ENCODE data around the gene GDAP2. TPM values are rescaled to one million over a fixed set of nuclear protein-coding genes. Genes with fewer than 3 reads are reported as not detected.

Gene GDAP2
- total RNA-seq, 1 donor from 2014 or later: 20.8 TPM

GRCh38 chr1:117860896-117861610 is 68.4 kb downstream of the GDAP2 start:
- FAIRE-seq (no peak), DNase-seq (ENCODE audit: low read depth) (no peak)
- Histone ChIP-seq H3K4me3 (ENCODE audit: low read depth, low read length) (no peak overlapping the region), H3K36me3 (ENCODE audit: control insufficient read depth, insufficient read depth, low read length) (peaks cover 2% of the 10 kb centered on the region), H3K27me3 (ENCODE audit: control insufficient read depth, insufficient read depth, low read length) (no peaks in the 10 kb centered on the region)
- TF ChIP-seq CTCF (IDR thresholded peaks at IDR 0.05; ENCODE audit: insufficient read depth, low read length, severe bottlenecking): no peak

GRCh38 chr1:117859901-117860300 is 69.5 kb downstream of the GDAP2 start:
- no peak for FAIRE-seq

DNA sequence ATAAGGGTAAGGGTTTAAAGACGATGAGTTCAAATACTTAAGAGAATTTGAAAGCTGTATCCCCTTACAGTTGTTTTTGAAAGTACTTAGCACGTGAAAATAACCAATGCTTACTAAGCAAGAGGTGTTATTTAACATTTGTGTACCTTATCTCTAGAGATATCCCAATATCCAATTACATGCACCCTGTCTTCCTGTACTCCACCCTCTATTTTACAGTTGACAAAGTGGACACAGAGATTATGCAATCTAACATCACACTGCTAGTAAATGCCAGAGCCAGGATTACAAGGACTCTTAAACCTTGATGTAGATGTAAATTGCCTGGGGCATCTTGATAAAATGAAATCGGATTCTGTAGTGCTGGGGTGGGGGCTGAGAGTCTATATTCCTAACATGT is 72.0 kb downstream of the GDAP2 start:
- Histone ChIP-seq H3K36me3 (ENCODE audit: control insufficient read depth, insufficient read depth, low read length) (no peaks in the 10 kb centered on the region), H3K4me3 (ENCODE audit: low read depth, low read length) (no peak overlapping the region), H3K27me3 (ENCODE audit: control insufficient read depth, insufficient read depth, low read length) (no peaks in the 10 kb centered on the region)
- no peak for FAIRE-seq
- DNase-seq (ENCODE audit: low read depth): peak; percentile 40
- TF ChIP-seq CTCF (IDR thresholded peaks at IDR 0.05; ENCODE audit: insufficient read depth, low read length, severe bottlenecking): no peak

More at GRCh38 chr1:117859901-117860300, 69.5 kb downstream of the GDAP2 start:
- no peak for TF ChIP-seq CTCF (IDR thresholded peaks at IDR 0.05; ENCODE audit: insufficient read depth, low read length, severe bottlenecking)
- Histone ChIP-seq H3K36me3 (ENCODE audit: control insufficient read depth, insufficient read depth, low read length) (no peaks in the 10 kb centered on the region), H3K4me3 (ENCODE audit: low read depth, low read length) (no peak overlapping the region), H3K27me3 (ENCODE audit: control insufficient read depth, insufficient read depth, low read length) (no peaks in the 10 kb centered on the region)
- no peak for DNase-seq (ENCODE audit: low read depth)

GRCh38 chr1:117852853-117853553 is 76.4 kb downstream of the GDAP2 start:
- no peaks in the 10 kb centered on the region for H3K27me3 ChIP-seq (ENCODE audit: control insufficient read depth, insufficient read depth, low read length)
- DNase-seq (ENCODE audit: low read depth): no peak
- no peak overlapping the region for H3K4me3 ChIP-seq (ENCODE audit: low read depth, low read length)
- FAIRE-seq: no peak
- H3K36me3 ChIP-seq (ENCODE audit: control insufficient read depth, insufficient read depth, low read length): no peaks in the 10 kb centered on the region
- no peak for TF ChIP-seq CTCF (IDR thresholded peaks at IDR 0.05; ENCODE audit: insufficient read depth, low read length, severe bottlenecking)

DNA sequence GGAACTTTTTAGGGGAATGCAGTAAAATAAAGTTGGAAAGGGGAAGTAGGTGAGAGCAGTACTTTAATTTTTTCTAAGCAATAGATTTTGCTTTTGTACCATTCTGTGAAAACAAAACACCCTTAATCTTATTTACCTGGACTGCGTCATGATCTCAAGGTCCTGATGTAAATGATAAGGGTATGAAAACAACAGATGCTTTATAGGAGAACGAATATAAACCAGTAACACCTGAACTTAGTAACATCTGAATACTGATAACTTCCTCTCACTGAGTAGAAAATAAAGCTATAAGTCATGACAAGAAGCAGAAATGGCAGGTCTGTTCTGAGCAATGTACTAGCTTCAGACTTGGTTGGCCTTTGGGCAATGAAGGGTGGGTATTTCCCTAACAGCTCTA is 77.7 kb downstream of the GDAP2 start:
- DNase-seq (ENCODE audit: low read depth) (no peak), FAIRE-seq (no peak)
- no peak for TF ChIP-seq CTCF (IDR thresholded peaks at IDR 0.05; ENCODE audit: insufficient read depth, low read length, severe bottlenecking)
- Histone ChIP-seq H3K27me3 (ENCODE audit: control insufficient read depth, insufficient read depth, low read length) (no peaks in the 10 kb centered on the region), H3K36me3 (ENCODE audit: control insufficient read depth, insufficient read depth, low read length) (no peaks in the 10 kb centered on the region), H3K4me3 (ENCODE audit: low read depth, low read length) (no peak overlapping the region)

Measured in bronchial epithelial cell (primary cell).